ENCODE data around the gene SLC16A2.
"Not testable (repeated sequence)": the region's sequence is repeated elsewhere in the genome, so short reads cannot be mapped to it uniquely, and the experiment has no call there.

SLC16A2 gene

DNA sequence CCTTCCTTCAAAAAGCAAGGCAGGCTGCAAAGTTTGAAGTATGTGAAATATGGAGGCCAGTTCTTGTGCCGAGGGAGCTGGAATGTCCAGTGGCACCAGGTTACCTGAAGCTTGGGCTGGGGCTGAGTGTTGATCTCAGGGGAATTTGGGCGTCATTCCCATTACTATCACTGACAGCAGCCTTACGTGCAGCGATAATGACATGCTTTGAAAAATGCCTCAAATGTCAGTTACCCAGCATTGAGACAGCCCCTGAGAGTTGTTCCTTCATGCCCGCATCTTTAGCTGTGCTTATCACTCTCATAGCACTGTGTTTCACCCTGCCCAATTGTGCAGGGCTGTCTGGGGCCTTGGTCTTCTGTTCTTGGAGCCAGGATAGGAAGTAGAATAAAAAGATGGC, 27.4 kb downstream of the SLC16A2 start:
- no peak for DNase-seq

GRCh38 chrX:74449322-74449936, 28.1 kb downstream of the SLC16A2 start:
- DNase-seq: no peak

DNA sequence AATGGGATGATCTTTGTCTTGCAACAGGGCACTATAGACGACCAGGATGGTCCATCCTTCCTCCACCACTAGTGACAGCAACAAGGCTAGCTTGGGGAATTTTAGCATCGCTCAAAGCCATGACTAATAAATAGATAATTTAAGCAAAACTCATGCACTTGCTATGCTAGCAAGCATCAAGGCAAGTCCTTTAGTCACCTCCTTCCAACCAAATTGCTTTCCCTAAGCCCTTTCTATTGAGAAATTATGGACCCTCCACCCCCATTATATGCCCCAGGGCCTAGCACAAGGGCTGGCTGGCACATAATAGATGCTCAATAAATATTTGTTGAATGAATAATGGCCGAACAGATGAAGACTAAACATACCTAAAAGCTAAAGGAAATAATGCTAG, 28.6 kb downstream of the SLC16A2 start:
- no peak for DNase-seq

DNA sequence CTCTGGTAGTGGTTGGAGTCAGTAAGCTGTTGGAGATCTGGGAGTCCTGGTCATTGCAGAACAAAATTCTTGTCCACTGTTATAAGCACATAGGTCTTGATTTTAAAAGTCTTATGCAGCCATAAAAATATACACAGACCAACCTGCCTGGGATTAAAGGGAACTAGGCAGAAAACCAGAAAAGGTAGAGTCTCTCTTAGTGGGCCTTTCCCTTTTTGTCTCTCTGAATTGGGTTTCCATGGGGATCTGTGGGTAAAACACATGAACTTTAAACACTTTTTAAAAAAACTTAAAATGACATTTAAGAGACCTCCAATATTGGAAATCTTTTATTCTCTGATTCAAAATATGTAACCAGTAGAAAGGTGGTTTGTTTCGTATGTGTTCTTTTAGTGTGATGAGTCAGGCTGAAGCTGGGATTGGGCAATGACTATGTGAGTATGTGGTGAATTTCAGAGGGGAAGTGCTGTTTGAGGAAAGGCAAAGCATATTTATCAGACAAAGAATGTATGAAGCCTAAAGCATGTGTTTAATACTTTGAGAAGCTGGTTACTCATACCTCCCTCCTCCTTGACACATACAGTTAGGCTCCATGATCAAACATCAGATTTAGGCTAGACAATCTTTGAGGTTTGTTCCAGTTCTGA, 29.6 kb downstream of the SLC16A2 start:
- no peak for DNase-seq

DNA sequence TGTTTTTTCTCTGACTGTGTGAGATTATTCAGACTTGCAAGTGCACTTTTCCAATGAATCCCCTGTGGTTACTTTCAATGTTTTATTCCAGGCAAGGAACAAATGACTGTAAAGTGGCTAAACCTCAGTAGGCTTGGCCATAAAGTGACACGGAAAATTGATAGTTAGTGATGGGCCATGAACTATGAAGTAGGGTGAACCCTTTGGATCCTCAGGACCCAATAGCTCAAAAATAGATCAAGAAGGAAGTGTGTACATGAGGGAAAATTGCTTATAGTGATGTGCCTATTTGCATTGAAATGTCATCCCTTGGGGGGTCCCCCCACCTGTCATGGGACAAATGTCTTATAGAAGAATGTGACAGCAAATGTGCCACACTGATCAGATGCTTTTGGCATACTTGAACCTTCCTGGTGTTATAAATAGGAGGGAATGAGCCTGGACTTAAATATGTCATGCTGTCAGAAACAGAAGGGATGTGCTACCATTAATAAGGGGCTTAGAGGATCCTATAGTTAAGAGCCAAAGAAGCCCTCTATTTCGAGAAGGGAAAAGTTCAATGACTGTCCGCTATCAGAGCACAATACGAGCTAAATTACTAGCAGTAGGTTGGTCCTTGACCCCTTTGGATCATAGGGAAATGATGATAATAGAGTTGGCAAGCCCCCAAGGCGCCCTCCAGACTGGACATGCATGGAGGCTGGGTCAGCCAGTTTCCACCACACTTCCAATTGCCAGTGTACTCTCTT, 30.3 kb downstream of the SLC16A2 start:
- no peak for DNase-seq

GRCh38 chrX:74452199-74452481, 30.8 kb downstream of the SLC16A2 start:
- DNase-seq: no peak

DNA sequence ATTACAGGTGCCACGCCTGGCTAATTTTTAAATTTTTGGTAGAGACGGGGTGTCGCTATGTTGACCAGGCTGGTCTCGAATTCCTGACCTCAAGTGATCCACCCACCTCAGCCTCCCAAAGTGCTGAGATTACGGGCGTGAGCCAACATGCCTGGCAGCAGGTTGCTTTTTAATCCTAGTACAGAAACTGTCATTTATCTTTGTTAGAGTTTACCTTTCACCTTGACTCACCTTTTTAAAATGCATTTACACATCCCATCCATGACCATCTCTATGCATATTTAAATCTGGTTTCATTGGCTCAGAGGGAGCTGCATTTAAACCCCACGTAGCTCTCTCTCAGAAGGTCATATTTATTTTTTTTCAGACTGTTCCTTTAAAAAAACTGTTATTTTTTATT, 31.9 kb downstream of the SLC16A2 start:
- DNase-seq: no peak

DNA sequence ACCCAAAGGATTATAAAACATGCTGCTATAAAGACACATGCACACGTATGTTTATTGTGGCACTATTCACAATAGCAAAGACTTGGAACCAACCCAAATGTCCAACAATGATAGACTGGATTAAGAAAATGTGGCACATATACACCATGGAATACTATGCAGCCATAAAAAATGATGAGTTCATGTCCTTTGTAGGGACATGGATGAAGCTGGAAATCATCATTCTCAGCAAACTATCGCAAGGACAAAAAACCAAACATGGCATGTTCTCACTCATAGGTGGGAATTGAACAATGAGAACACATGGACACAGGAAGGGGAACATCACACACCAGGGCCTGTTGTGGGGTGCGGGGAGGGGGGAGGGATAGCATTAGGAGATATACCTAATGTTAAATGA, 32.9 kb downstream of the SLC16A2 start:
- not testable (repeated sequence) for DNase-seq

DNA sequence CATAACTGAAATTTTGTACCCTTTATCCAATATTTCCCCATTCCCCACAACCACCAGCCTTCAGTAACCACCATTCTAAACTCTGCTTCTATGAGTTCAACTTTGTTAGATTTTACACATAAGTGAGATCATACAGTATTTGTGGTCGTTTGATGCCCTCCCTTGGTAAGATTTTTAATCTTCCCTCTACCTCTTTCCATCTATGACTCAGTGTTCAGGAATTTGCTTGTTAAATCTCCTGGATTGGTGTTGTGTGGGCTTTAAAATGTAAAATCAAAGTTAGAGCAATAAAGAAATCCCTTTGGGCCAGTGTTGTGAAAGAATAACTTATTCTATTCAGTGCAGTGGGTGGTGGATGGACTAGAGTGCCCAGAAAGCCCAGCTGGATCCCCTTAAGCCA, 37.4 kb downstream of the SLC16A2 start:
- DNase-seq: no peak

- DNase-seq: no peak
These were observed 40.1 kb downstream of the SLC16A2 start for GRCh38 chrX:74461384-74461783.

GRCh38 chrX:74464722-74465121, 43.4 kb downstream of the SLC16A2 start:
- DNase-seq: no peak

DNA sequence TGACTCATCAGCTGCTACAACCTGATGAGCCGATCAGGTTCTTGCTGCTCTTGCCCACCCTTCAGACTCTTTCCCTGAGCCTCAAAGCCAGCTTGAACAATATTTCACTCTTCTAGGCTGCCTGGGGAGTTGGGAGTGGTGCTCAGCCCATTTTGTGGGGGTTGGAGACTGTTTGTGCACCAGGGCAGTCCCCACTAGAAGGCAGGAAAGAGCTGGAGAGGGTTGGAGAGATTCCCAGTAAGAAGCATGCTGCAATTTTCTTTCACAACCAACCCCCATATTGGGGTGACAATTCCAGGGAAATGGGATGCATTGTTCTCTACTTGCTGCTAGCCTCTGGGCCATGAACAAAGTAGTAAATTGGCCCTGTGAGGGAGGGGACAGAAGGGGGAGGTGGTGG, 44.1 kb downstream of the SLC16A2 start:
- DNase-seq: no peak

DNA sequence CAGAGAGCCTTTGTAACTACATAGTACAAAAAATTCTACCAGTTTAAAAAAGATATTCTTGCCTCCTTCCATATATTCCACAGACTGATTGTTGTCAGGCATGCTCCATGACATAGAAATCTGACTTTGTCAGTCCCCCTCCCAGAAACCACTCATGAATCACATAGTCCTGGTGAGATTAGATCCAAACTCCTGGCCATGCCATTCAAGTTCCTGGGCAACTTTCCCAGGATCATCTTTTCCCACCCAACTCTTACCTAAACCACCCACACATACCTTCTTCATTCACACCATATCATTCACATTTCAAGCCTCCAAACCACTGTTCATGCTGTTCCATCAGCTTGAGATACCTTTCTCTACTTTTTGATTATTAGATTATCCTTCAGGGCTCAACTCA, 46.4 kb downstream of the SLC16A2 start:
- DNase-seq: no peak

GRCh38 chrX:74473116-74473515, 51.8 kb downstream of the SLC16A2 start:
- not testable (repeated sequence) for DNase-seq

DNA sequence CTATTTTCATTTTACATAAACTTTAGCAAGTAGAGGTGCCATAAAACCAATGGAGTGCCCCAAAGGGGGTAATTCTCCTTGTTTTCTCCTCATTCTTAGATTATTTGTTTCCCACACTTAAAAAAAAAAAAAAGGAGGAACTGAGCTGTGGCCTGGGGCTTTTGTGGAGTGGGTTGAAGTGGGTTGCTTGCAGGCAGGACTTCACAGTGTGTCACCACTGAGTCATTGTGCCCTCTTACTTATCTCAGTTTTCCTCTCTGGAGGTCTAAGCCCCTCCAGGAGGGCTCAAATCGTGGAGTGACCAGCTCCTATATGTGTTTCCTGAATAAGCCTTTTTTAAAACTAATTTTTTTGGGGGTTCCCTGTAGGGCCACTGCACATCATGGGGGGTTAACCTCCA, 69.0 kb downstream of the SLC16A2 start:
- DNase-seq: no peak

GRCh38 chrX:74492720-74493201, 71.5 kb downstream of the SLC16A2 start:
- peak; percentile 29 for DNase-seq

GRCh38 chrX:74493806-74494205, 72.5 kb downstream of the SLC16A2 start:
- DNase-seq: no peak

DNA sequence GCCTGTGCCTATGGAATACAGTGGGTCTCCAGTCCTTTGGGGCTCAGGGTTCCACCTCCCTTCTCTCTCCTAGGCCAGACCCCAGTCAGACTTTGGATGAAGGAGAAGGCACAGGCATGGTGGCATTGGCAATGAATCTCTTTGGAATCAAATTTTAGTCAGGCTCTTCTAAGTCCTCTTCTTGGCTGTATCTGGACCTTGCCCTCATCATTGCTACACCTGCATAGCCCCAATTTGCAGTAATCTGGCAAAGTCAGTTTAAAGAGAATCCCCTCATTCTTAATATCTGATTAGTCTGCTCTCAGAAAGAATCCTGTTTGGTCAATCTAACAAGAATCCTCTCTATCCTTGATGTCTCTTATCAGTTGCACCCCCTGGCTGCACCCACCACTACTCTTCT, 77.6 kb downstream of the SLC16A2 start:
- no peak for DNase-seq

- DNase-seq: no peak
These were observed 78.8 kb downstream of the SLC16A2 start for GRCh38 chrX:74500067-74500466.

DNA sequence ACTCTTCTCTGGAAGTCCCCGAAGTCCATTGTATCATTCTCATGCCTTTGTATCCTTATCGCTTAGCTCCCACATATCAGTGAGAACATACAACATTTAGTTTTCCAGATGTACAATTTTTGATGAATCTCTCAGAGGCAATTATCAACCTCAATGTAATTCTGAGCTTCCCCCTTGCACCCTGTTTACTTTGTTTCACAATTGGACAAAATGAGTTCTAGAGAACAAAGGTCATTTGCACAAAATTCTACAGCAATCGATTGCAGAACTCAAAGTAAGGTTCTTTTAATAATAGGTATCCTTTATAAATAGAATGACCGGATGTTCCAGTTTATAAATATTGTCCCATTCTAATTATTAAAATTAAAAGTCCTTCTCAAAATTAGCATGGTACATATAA, 79.3 kb downstream of the SLC16A2 start:
- DNase-seq: no peak

GRCh38 chrX:74505437-74505836, 84.1 kb downstream of the SLC16A2 start:
- DNase-seq: no peak

- DNase-seq: no peak
These were observed 85.2 kb downstream of the SLC16A2 start for GRCh38 chrX:74506317-74507115.

- no peak for DNase-seq
These were observed 85.9 kb downstream of the SLC16A2 start for GRCh38 chrX:74507191-74507590.

DNA sequence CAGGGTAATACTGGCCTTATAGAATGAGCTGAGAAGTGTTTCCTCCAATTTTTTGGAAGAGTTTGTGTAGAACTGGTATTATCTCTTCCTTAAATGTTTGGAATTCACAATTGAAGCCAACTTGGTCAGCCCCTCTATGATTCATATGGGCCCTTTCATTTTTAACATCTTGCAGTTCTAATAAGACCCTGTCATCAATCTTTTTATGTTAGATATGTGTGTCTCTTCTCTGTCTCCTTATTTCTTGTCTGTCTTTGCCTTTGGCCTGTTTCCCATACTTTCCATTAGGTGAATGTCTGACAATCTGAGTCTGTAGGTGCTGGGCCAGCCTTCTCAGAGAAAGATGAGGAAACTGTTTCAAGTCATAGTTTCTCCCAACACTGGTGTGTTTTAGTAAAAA, 88.7 kb downstream of the SLC16A2 start:
- no peak for DNase-seq
